ENCODE measurements around the gene XRCC3. TPM values are rescaled to one million over a fixed set of nuclear protein-coding genes. Genes with fewer than 3 reads are reported as not detected.

Gene XRCC3
- total and polyA plus RNA-seq, 10 of the 15 experiments (the other 5 are each of a cell fraction or from before 2014, with no cell fraction given): 0.37 to 52.0 (median 26.8) TPM

GRCh38 chr14:103656756-103657133 is 58.5 kb downstream of the XRCC3 start:
- CTCF ChIA-PET: interaction anchor here (1.0 to 1.2 kb wide), 2 partner anchors 10 to 11 kb away, joined by 3 to 4 read pairs; no protein-coding TSS in a partner anchor
- RAD21 ChIA-PET (ENCODE audit: unreplicated experiment): no interaction called here
- WGBS (ENCODE audit: insufficient coverage, insufficient replicate concordance, low lambda C conversion rate, missing lambda C conversion rate): 90% methylated on average over 1 of the region's 1 CpG
- Histone ChIP-seq H3K36me3 (ENCODE audit: control insufficient read depth in 2 of 2, insufficient read depth in 2 of 2, low read length in 1 of 2) (peaks cover 14 to 43% of the 10 kb centered on the region in 2 experiments), H3K4me3 (no peak overlapping the region), H2AFZ (ENCODE audit: control insufficient read depth, low read depth, low read length) (no peak overlapping the region), H3K27ac (ENCODE audit: control insufficient read depth, insufficient read depth) (no peak overlapping the region), H3K9ac (ENCODE audit: control insufficient read depth, insufficient read depth, low read length) (no peak overlapping the region), H3K27me3 (replicated peaks in 1 of 2; ENCODE audit: control insufficient read depth in 2 of 2, insufficient read depth in 2 of 2, low read length in 1 of 2) (no peaks in the 10 kb centered on the region), H3K4me2 (ENCODE audit: control insufficient read depth, insufficient read depth) (no peak overlapping the region), H3K79me2 (ENCODE audit: control insufficient read depth, insufficient read depth, low read length) (peaks cover 4% of the 10 kb centered on the region), H3K4me1 (ENCODE audit: control insufficient read depth, insufficient read depth, low read length) (peaks cover 4% of the 10 kb centered on the region), H4K20me1 (ENCODE audit: control insufficient read depth, insufficient read depth) (no peaks in the 10 kb centered on the region), H3K9me3 (replicated peaks; ENCODE audit: control insufficient read depth, insufficient read depth, low read length) (no peaks in the 10 kb centered on the region)
- intact Hi-C loops (cut with micrococcal nuclease; ENCODE audit: unreplicated experiment): no loop called here
- no peak for TF ChIP-seq YBX1 (IDR thresholded peaks at IDR 0.05)
- no peak for TF ChIP-seq IKZF1 (conservative IDR thresholded peaks at IDR 0.05)
- TF ChIP-seq ZNF217 (IDR thresholded peaks at IDR 0.05): no peak
- no peak for TF ChIP-seq HDGF (IDR thresholded peaks at IDR 0.05)
- TF ChIP-seq PRDM15 (CRISPR knock-in tag; IDR thresholded peaks at IDR 0.05): no peak
- TF ChIP-seq RAD51 (IDR thresholded peaks at IDR 0.05): no peak
- no peak for TF ChIP-seq RAD21 (IDR thresholded peaks at IDR 0.05; ENCODE audit: insufficient read depth, low read depth, low read length)
- no peak for TF ChIP-seq ZSCAN29 (IDR thresholded peaks at IDR 0.05)
- no peak for TF ChIP-seq DPF2 (IDR thresholded peaks at IDR 0.05)
- TF ChIP-seq CBX3 (IDR thresholded peaks at IDR 0.05; ENCODE audit: borderline replicate concordance, low read depth): no peak
- TF ChIP-seq ZNF592 (IDR thresholded peaks at IDR 0.05): no peak
- TF ChIP-seq TAF1 (IDR thresholded peaks at IDR 0.05; ENCODE audit: borderline replicate concordance, low read depth, low read length): no peak
- TF ChIP-seq FOXM1 (IDR thresholded peaks at IDR 0.05; ENCODE audit: low read depth, low read length): no peak
- no peak for ATAC-seq
- in situ Hi-C loops (cut with MboI): no loop called here
- SMC1A ChIA-PET (ENCODE audit: uncharacterized antibody, unreplicated experiment): interaction anchor here (1.2 kb wide), 1 partner anchor 23 kb away, joined by 3 read pairs; no protein-coding TSS in a partner anchor
- POLR2A ChIA-PET: no interaction called here
- no peak for FAIRE-seq
- no TSS peak for BruUV-seq (replicated peaks)
- DNase-seq (ENCODE audit: low read depth, low spot score): no peak
